ENCODE data around the gene ARRDC5.
"Not testable (repeated sequence)": the region's sequence is repeated elsewhere in the genome, so short reads cannot be mapped to it uniquely, and the experiment has no call there.

Gene ARRDC5

DNA sequence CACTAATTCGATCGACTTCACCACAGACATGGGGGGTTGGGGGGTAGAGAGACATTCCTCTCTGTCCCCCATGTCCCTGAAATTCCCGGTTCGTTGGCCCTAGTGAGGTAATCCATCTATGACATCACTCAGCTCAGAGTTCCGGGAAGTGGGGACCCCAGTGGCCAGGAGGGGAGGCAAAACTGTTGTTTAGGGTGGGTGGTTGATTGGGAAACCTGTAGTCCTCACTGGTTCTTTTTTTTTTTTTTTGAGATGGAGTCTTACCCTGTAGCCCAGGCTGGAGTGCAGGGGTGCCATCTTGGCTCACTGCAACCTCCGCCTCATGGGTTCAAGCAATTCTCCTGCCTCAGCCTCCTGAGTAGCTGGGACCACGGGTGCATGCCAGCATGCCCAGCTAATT lies at the start of gene ARRDC5:
ARRDC5 (minus strand) TSS at position 101 of the 400 bp plus-strand sequence; CDS start at position 30, 71 bp downstream.
- TF ChIP-seq, protein P1, sequence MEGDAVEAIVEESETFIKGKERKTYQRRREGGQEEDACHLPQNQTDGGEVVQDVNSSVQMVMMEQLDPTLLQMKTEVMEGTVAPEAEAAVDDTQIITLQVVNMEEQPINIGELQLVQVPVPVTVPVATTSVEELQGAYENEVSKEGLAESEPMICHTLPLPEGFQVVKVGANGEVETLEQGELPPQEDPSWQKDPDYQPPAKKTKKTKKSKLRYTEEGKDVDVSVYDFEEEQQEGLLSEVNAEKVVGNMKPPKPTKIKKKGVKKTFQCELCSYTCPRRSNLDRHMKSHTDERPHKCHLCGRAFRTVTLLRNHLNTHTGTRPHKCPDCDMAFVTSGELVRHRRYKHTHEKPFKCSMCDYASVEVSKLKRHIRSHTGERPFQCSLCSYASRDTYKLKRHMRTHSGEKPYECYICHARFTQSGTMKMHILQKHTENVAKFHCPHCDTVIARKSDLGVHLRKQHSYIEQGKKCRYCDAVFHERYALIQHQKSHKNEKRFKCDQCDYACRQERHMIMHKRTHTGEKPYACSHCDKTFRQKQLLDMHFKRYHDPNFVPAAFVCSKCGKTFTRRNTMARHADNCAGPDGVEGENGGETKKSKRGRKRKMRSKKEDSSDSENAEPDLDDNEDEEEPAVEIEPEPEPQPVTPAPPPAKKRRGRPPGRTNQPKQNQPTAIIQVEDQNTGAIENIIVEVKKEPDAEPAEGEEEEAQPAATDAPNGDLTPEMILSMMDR (conservative IDR thresholded peaks at IDR 0.05) = no peak

GRCh38 chr19:4951656-4952055 lies 49.0 kb upstream of the ARRDC5 start:
- no peak overlapping the region for H3K27ac ChIP-seq
- TF ChIP-seq, protein P1 (conservative IDR thresholded peaks at IDR 0.05) = no peak

More for the DNA sequence above, at the start of gene ARRDC5:
- no peak within 1 kb of the TSS for H3K27ac ChIP-seq

- H3K27ac ChIP-seq = not testable (repeated sequence)
Measured at GRCh38 chr19:4950650-4951049, 48.0 kb upstream of the ARRDC5 start.

DNA sequence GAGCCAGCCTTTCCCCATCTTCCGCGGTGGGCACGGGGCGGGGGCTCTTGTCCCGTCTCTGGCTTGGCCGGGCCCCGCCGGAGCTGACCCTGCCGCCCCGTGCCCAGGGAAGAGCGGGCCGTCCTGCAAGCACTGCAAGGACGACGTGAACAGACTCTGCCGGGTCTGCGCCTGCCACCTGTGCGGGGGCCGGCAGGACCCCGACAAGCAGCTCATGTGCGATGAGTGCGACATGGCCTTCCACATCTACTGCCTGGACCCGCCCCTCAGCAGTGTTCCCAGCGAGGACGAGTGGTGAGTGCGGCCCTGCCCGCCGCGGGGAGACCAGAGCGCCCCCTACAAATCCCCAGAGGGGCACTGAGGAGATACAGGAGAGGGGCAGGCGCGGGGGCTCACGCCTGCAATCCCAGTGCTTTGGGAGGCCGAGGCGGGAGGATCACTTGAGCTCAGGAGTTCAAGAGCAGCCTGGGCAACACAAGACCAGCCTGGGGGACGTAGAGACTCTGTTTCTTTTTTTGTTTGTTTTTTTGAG lies 39.0 kb upstream of the ARRDC5 start:
- H3K27ac ChIP-seq = not testable (repeated sequence)

GRCh38 chr19:4939466-4939865 lies 36.8 kb upstream of the ARRDC5 start:
- TF ChIP-seq, protein P1 (conservative IDR thresholded peaks at IDR 0.05) = no peak
- no peak overlapping the region for H3K27ac ChIP-seq

DNA sequence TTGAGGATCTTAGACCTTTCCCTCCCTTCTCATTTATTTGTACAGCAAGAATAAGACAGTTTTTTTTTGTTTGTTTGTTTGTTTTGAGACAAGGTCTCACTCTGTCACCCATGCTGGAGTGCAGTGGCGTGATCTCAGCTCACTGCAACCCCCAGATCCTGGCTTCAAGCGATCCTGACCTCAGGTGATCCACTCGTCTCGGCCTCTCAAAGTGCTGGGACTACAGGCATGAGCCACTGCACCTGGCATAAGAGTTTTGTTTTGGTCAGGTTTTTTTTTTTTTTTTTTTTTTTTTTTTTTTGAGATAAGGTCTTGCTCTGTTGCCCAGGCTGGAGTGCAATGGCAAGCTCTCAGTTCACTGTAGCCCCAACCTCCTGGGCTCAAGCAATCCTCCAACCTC lies 35.8 kb upstream of the ARRDC5 start:
- H3K27ac ChIP-seq = not testable (repeated sequence)

GRCh38 chr19:4937060-4937459 lies 34.4 kb upstream of the ARRDC5 start:
- TF ChIP-seq, protein P1 (conservative IDR thresholded peaks at IDR 0.05) = no peak
- no peak overlapping the region for H3K27ac ChIP-seq

DNA sequence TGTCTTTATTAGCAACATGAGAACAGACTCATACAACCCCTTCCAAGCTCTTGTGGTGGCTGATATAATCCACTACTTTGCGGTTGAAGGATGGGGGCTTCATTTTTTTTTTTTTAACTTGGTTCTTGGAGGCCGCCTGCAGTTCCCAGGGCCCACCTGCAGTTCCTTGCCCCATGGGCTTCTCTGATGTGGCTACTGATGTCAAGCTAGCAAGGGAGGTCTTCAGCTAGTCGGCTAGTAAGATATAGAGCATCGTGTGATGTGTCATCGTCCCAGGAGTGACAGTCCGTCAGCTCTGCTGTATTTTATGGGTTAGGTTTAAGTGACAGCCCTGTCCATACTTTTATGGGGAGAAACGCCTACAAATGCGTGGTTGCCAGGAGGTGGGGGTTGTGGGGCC lies 32.7 kb upstream of the ARRDC5 start:
- TF ChIP-seq, protein P1 (conservative IDR thresholded peaks at IDR 0.05) = no peak
- no peak overlapping the region for H3K27ac ChIP-seq

DNA sequence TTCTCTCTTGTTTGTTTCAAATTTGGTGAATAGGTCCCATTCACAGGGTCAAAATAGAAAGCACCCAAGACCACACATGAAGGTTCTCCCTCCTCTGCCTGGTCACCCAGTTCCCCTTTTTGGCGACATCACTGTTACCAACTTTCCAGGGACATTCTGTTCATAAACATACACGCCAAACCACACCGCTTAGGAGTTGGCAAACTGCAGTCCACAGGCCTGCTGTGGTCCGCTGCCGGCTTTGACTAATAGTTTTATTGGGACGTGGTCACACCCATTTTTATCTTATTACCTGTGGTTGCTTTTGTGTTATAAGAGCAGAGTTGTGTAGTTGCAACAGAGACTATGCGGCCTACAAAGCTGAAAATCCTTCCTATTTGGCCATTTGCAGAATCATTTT lies 30.8 kb upstream of the ARRDC5 start:
- no peak overlapping the region; the same call in 1 of the 2 replicates for H3K27ac ChIP-seq
- TF ChIP-seq, protein P1 (conservative IDR thresholded peaks at IDR 0.05) = no peak
